ENCODE data around the gene LAPTM5. TPM values are rescaled to one million over a fixed set of nuclear protein-coding genes. Genes with fewer than 3 reads are reported as not detected.

Gene LAPTM5
- total RNA-seq, 3 donors from 2014 or later, result 41.3 to 130 (median 70.1) TPM

DNA sequence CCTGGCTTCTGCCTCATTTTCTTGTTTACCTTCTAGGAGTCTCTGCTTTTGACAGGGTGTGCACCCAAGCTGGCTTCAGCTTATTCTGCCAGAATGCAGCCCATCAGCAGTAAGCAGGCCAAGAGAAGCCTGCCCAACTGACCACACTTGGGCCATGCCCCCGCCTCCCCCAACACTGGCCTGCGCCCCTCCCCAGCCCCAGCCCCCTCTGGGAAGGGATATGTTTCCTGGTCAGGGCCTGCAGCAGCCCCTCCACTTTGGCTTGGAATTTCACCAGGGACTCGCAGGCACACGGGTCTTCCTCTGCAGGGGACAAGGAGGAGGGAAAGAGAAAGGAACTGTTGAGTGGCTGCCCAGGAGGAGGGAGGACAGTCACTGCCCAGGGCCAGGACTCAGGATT lies 43.5 kb downstream of the LAPTM5 start:
- no peak for DNase-seq (ENCODE audit: low spot score in 2 of 2)
- no peaks in the 10 kb centered on the region for H3K27me3 ChIP-seq
- no peaks in the 10 kb centered on the region for H3K4me1 ChIP-seq
- no peak overlapping the region for H3K4me3 ChIP-seq
- no peaks in the 10 kb centered on the region for H3K9me3 ChIP-seq
- H3K36me3 ChIP-seq, result no peaks in the 10 kb centered on the region
- intact Hi-C loops (cut with DNase I; ENCODE audit: low total_unique reads), result no loop called here
- no peak overlapping the region for H3K27ac ChIP-seq
- TF ChIP-seq CTCF (IDR thresholded peaks at IDR 0.05) (no peak), POLR2A (IDR thresholded peaks at IDR 0.05) (no peak), POLR2AphosphoS5 (IDR thresholded peaks at IDR 0.05) (no peak)

- Histone ChIP-seq H3K27me3 (no peaks in the 10 kb centered on the region), H3K9me3 (no peaks in the 10 kb centered on the region), H3K4me3 (no peak overlapping the region), H3K36me3 (no peaks in the 10 kb centered on the region), H3K4me1 (no peaks in the 10 kb centered on the region), H3K27ac (no peak overlapping the region)
- TF ChIP-seq CTCF (IDR thresholded peaks at IDR 0.05) (no peak), POLR2A (IDR thresholded peaks at IDR 0.05) (no peak), POLR2AphosphoS5 (IDR thresholded peaks at IDR 0.05) (no peak)
- intact Hi-C loops (cut with DNase I; ENCODE audit: low total_unique reads), result no loop called here
- no peak for DNase-seq (ENCODE audit: low spot score in 2 of 2)
Observed at GRCh38 chr1:30713311-30713710, 44.3 kb downstream of the LAPTM5 start.

DNA sequence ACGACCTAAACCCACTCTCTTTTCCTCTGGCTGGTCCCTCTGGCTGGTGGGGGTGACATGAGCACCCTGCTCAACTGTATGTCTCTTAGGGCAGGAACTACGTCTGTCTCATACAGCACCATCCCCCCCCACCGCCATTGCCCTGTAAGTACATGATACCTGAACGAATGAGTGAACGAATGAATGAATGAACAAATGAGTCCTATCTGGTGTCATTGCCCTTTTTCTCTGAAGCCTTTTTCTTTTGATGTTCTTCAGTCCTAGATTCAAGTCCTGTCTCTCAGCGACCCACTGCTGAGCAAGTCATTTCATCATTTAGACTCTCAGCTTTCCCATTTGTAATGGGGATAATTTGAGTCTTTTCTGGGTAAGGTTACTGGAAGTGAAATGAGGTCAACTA lies 45.0 kb downstream of the LAPTM5 start:
- TF ChIP-seq CTCF (IDR thresholded peaks at IDR 0.05) (no peak), POLR2A (IDR thresholded peaks at IDR 0.05) (no peak), POLR2AphosphoS5 (IDR thresholded peaks at IDR 0.05) (no peak)
- Histone ChIP-seq H3K27me3 (no peaks in the 10 kb centered on the region), H3K4me3 (no peak overlapping the region), H3K4me1 (no peaks in the 10 kb centered on the region), H3K36me3 (no peaks in the 10 kb centered on the region), H3K27ac (no peak overlapping the region), H3K9me3 (no peaks in the 10 kb centered on the region)
- intact Hi-C loops (cut with DNase I; ENCODE audit: low total_unique reads), result no loop called here
- DNase-seq (ENCODE audit: low spot score in 2 of 2), result no peak

GRCh38 chr1:30710407-30710806 lies 47.2 kb downstream of the LAPTM5 start:
- H3K27ac ChIP-seq, result no peak overlapping the region
- intact Hi-C loops (cut with DNase I; ENCODE audit: low total_unique reads), result no loop called here
- no peaks in the 10 kb centered on the region for H3K27me3 ChIP-seq
- DNase-seq (ENCODE audit: low spot score in 2 of 2), result no peak
- H3K4me3 ChIP-seq, result no peak overlapping the region
- peaks cover 0 to 3% of the 10 kb centered on the region in 2 donors for H3K4me1 ChIP-seq
- no peaks in the 10 kb centered on the region for H3K9me3 ChIP-seq
- no peaks in the 10 kb centered on the region for H3K36me3 ChIP-seq
- TF ChIP-seq CTCF (IDR thresholded peaks at IDR 0.05), result no peak
- no peak for TF ChIP-seq POLR2AphosphoS5 (IDR thresholded peaks at IDR 0.05)
- TF ChIP-seq POLR2A (IDR thresholded peaks at IDR 0.05), result no peak

- intact Hi-C loops (cut with DNase I; ENCODE audit: low total_unique reads), result no loop called here
- Histone ChIP-seq H3K27me3 (no peaks in the 10 kb centered on the region), H3K27ac (no peak overlapping the region), H3K36me3 (no peaks in the 10 kb centered on the region), H3K4me1 (peaks cover 3 to 6% of the 10 kb centered on the region in 2 donors), H3K9me3 (no peaks in the 10 kb centered on the region), H3K4me3 (no peak overlapping the region)
- TF ChIP-seq CTCF (IDR thresholded peaks at IDR 0.05) (no peak), POLR2A (IDR thresholded peaks at IDR 0.05) (no peak), POLR2AphosphoS5 (IDR thresholded peaks at IDR 0.05) (no peak)
- no peak for DNase-seq (ENCODE audit: low spot score in 2 of 2)
Observed at GRCh38 chr1:30708361-30708728, 49.2 kb downstream of the LAPTM5 start.
